ENCODE measurements around the gene SLC2A6. TPM values are rescaled to one million over a fixed set of nuclear protein-coding genes. Genes with fewer than 3 reads are reported as not detected.

SLC2A6 gene
- total and polyA plus RNA-seq, 2 of the 8 experiments (the other 6 are each of a cell fraction or from before 2014, with no cell fraction given) = 16.6 to 17.8 TPM

- WGBS, 2 experiments (ENCODE audit: extremely low coverage in 1 of 2, insufficient coverage in 1 of 2, insufficient read length in 1 of 2, insufficient replicate concordance in 2 of 2, low coverage in 1 of 2, low lambda C conversion rate in 2 of 2, missing lambda C conversion rate in 1 of 2) = 89% methylated on average over 23 of the region's 24 CpGs; no CpG with 5 or more reads in 1 of the 2 experiments
- H3K36me3 ChIP-seq (ENCODE audit: control insufficient read depth in 2 of 4, insufficient read depth in 4 of 4, low read length in 3 of 4) = no peaks in the 10 kb centered on the region
- H3K27ac ChIP-seq (ENCODE audit: low read depth, low read length) = no peak overlapping the region
- no peaks in the 10 kb centered on the region for H3K27me3 ChIP-seq (replicated peaks in 1 of 4; ENCODE audit: control insufficient read depth in 3 of 4, extremely low read depth in 1 of 4, insufficient read depth in 3 of 4, low read length in 3 of 4)
- H3K4me2 ChIP-seq (ENCODE audit: insufficient read depth in 1 of 2, low read depth in 2 of 2, low read length in 2 of 2) = no peak overlapping the region
- H3K79me2 ChIP-seq (ENCODE audit: control insufficient read depth in 1 of 2, insufficient read depth in 2 of 2, low read length in 2 of 2) = no peaks in the 10 kb centered on the region
- no peak overlapping the region for H2BK120ac ChIP-seq (replicated peaks; ENCODE audit: low read depth, low read length)
- H3K4me3 ChIP-seq (ENCODE audit: extremely low read depth in 1 of 4, insufficient read depth in 2 of 4, low read depth in 3 of 4, low read length in 4 of 4) = no peak overlapping the region
- no peak overlapping the region for H3K4ac ChIP-seq (replicated peaks; ENCODE audit: insufficient read length, low read depth, low read length)
- no peak overlapping the region for H2BK20ac ChIP-seq (ENCODE audit: low read length)
- no peak overlapping the region for H4K8ac ChIP-seq (ENCODE audit: extremely low read depth, insufficient read depth, low read length)
- POLR2A ChIA-PET (ENCODE audit: partially characterized antibody) = interaction anchor here (0.9 to 1.4 kb wide), 2 partner anchors 12 to 172 kb away, joined by 3 to 4 read pairs; partner anchors contain the start of genes MED22 and RPL7A
- H3K23me2 ChIP-seq (ENCODE audit: low read depth, low read length) = no peaks in the 10 kb centered on the region
- CTCF ChIA-PET (ENCODE audit: partially characterized antibody) = interaction anchor here (1.3 to 1.4 kb wide), 2 partner anchors 69 to 207 kb away, joined by 3 to 4 read pairs; no protein-coding TSS in a partner anchor
- H2BK15ac ChIP-seq (ENCODE audit: low read length) = no peak overlapping the region
- FAIRE-seq (no peak), DNase-seq (ENCODE audit: low read depth in 1 of 2, low spot score in 2 of 2) (no peak)
- H4K5ac ChIP-seq (ENCODE audit: insufficient read length, low read depth, low read length) = no peak overlapping the region
- H3K23ac ChIP-seq (ENCODE audit: insufficient read length) = no peak overlapping the region
- no peak overlapping the region for H3K14ac ChIP-seq (ENCODE audit: insufficient read length)
- no peaks in the 10 kb centered on the region for H4K20me1 ChIP-seq (replicated peaks in 1 of 2; ENCODE audit: control insufficient read depth in 1 of 2, insufficient read depth in 2 of 2, low read length in 2 of 2)
- H2AK5ac ChIP-seq (ENCODE audit: low read depth, low read length) = no peak overlapping the region
- no peak overlapping the region for H2BK12ac ChIP-seq (ENCODE audit: low read depth, low read length)
- no peaks in the 10 kb centered on the region for H3K9me3 ChIP-seq (ENCODE audit: insufficient read depth in 2 of 2, low read depth in 1 of 2, low read length in 1 of 2)
- H3K79me1 ChIP-seq (ENCODE audit: low read depth, low read length) = no peaks in the 10 kb centered on the region
- no peak overlapping the region for H4K91ac ChIP-seq (replicated peaks; ENCODE audit: insufficient read length, low read length)
- no peak overlapping the region for H3K9ac ChIP-seq (replicated peaks in 1 of 4; ENCODE audit: extremely low read depth in 1 of 4, low read depth in 3 of 4, low read length in 3 of 4)
- no peak overlapping the region for H2AFZ ChIP-seq (ENCODE audit: low read length)
- no peak overlapping the region for H3K18ac ChIP-seq (ENCODE audit: extremely low read depth, low read length)
- peaks cover 0 to 3% (median 0%) of the 10 kb centered on the region in 4 experiments; a peak in 1 of 7 replicates for H3K4me1 ChIP-seq (replicated peaks in 1 of 4; ENCODE audit: control insufficient read depth in 3 of 4, insufficient read depth in 4 of 4, low read length in 3 of 4)
- H3K56ac ChIP-seq (replicated peaks; ENCODE audit: insufficient read length, low read depth, low read length) = no peak overlapping the region
- H2BK5ac ChIP-seq (ENCODE audit: low read depth, low read length) = no peak overlapping the region
- TF ChIP-seq CBX5 (IDR thresholded peaks at IDR 0.05; ENCODE audit: low read depth, low read length) (no peak), EP300 (IDR thresholded peaks at IDR 0.05; ENCODE audit: borderline replicate concordance in 1 of 2, low read depth in 2 of 2, low read length in 2 of 2) (no peak), HDAC2 (IDR thresholded peaks at IDR 0.05; ENCODE audit: borderline replicate concordance in 1 of 2, low read depth in 2 of 2, low read length in 2 of 2) (no peak), SP2 (IDR thresholded peaks at IDR 0.05; ENCODE audit: low read length) (no peak), SIX5 (IDR thresholded peaks at IDR 0.05; ENCODE audit: low read depth, low read length) (no peak), SRF (IDR thresholded peaks at IDR 0.05; ENCODE audit: low read depth, low read length) (no peak), SAP30 (IDR thresholded peaks at IDR 0.05; ENCODE audit: insufficient read depth, insufficient replicate concordance, low read length) (no peak), POLR2AphosphoS5 (IDR thresholded peaks at IDR 0.05; ENCODE audit: low read depth, low read length) (no peak), RAD21 (IDR thresholded peaks at IDR 0.05 in 1 of 2, conservative IDR thresholded peaks at IDR 0.05 in 1 of 2; ENCODE audit: low read depth in 2 of 2, low read length in 2 of 2) (no peak)
- TF ChIP-seq, protein P1, sequence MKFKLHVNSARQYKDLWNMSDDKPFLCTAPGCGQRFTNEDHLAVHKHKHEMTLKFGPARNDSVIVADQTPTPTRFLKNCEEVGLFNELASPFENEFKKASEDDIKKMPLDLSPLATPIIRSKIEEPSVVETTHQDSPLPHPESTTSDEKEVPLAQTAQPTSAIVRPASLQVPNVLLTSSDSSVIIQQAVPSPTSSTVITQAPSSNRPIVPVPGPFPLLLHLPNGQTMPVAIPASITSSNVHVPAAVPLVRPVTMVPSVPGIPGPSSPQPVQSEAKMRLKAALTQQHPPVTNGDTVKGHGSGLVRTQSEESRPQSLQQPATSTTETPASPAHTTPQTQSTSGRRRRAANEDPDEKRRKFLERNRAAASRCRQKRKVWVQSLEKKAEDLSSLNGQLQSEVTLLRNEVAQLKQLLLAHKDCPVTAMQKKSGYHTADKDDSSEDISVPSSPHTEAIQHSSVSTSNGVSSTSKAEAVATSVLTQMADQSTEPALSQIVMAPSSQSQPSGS (IDR thresholded peaks at IDR 0.05; ENCODE audit: low read length) = no peak
Observed at GRCh38 chr9:133520121-133520835, 41.4 kb upstream of the SLC2A6 start.
